Neuronal stem cell (in vitro differentiated cells): ENCODE measurements around the gene P3H4.
A peak's percentile ranks its signal among the peaks of the same experiment; 100 is the strongest.

Experiments used
- DNase-seq: peaks from one replicate; pipeline ENCODE4 v3.0.0-alpha.2; 2013; ENCODE audit warnings: low spot score
- H2AFZ ChIP-seq: one replicate; pipeline ENCODE4 v1.6.1; 2013; ENCODE audit warnings: mild to moderate bottlenecking, low read length, inconsistent platforms
- H2AK5ac ChIP-seq: 2 replicates; pipeline ENCODE4 v1.6.1; 2013; ENCODE audit warnings: low read depth, mild to moderate bottlenecking, inconsistent platforms, low read length, moderate library complexity, mixed read lengths
- H2BK120ac ChIP-seq: 2 replicates; pipeline ENCODE4 v1.6.1; 2013; ENCODE audit warnings: low read depth, mild to moderate bottlenecking, inconsistent platforms, low read length, moderate library complexity, mixed read lengths
- H2BK12ac ChIP-seq: one replicate; pipeline ENCODE4 v1.6.1; 2013; ENCODE audit warnings: low read length, inconsistent platforms
- H2BK15ac ChIP-seq: 2 replicates; pipeline ENCODE4 v1.6.1; 2013; ENCODE audit warnings: mild to moderate bottlenecking, low read length, inconsistent platforms, mixed read lengths
- H2BK5ac ChIP-seq: one replicate; pipeline ENCODE4 v1.6.1; 2013; ENCODE audit warnings: inconsistent platforms, mild to moderate bottlenecking, low read length, moderate library complexity
- H3K14ac ChIP-seq: one replicate; pipeline ENCODE4 v1.6.1; 2013; ENCODE audit warnings: low read length, inconsistent platforms
- H3K18ac ChIP-seq: 2 replicates; pipeline ENCODE4 v1.6.1; 2013; ENCODE audit warnings: low read length, inconsistent platforms
- H3K23ac ChIP-seq: 2 replicates; pipeline ENCODE4 v1.6.1; 2013; ENCODE audit warnings: low read depth, mild to moderate bottlenecking, mixed read lengths, low read length, inconsistent platforms; ENCODE audit not compliant: poor library complexity
- H3K27ac ChIP-seq: replicated peaks from 3 replicates; pipeline ENCODE4 v1.5.1; 2013; ENCODE audit warnings: low read length, inconsistent platforms
- H3K27me3 ChIP-seq, 3 experiments: 2 replicates each; pipeline ENCODE4 v1.6.1; 2013; ENCODE audit warnings: low read length in 3 of 3, mild to moderate bottlenecking in 2 of 3, inconsistent platforms in 1 of 3, low read depth in 1 of 3, mixed read lengths in 1 of 3, moderate library complexity in 1 of 3; ENCODE audit not compliant: control insufficient read depth in 3 of 3, insufficient read depth in 3 of 3
- H3K36me3 ChIP-seq, 2 donors: replicated peaks in 1 of 2; 2 replicates each; pipeline ENCODE4 v1.6.1; 2013; ENCODE audit warnings: low read length in 2 of 2; ENCODE audit not compliant: control insufficient read depth in 2 of 2, insufficient read depth in 2 of 2
- H3K4ac ChIP-seq: 2 replicates; pipeline ENCODE4 v1.6.1; 2013; ENCODE audit warnings: inconsistent platforms, mild to moderate bottlenecking, low read length, moderate library complexity
- H3K4me1 ChIP-seq, 2 donors: 1 replicate in 1 of 2; 2 replicates in 1 of 2; pipeline ENCODE4 v1.6.1; 2013; ENCODE audit warnings: low read length in 2 of 2, low read depth in 1 of 2; ENCODE audit not compliant: control insufficient read depth in 2 of 2, insufficient read depth in 1 of 2
- H3K4me2 ChIP-seq: one replicate; pipeline ENCODE4 v1.6.1; 2013; ENCODE audit warnings: mild to moderate bottlenecking, low read length, inconsistent platforms; ENCODE audit not compliant: insufficient read depth, poor library complexity, severe bottlenecking
- H3K4me3 ChIP-seq, 2 donors: 2 replicates each; pipeline ENCODE4 v1.5.1; 2013; ENCODE audit warnings: low read length in 2 of 2, mild to moderate bottlenecking in 2 of 2, inconsistent platforms in 1 of 2, moderate library complexity in 1 of 2
- H3K79me1 ChIP-seq: one replicate; pipeline ENCODE4 v1.6.1; 2013; ENCODE audit warnings: low read depth, mild to moderate bottlenecking, inconsistent platforms, low read length, moderate library complexity
- H3K9ac ChIP-seq: one replicate; pipeline ENCODE4 v1.6.1; 2013; ENCODE audit warnings: mild to moderate bottlenecking, low read depth, low read length, inconsistent platforms; ENCODE audit not compliant: poor library complexity
- H3K9me3 ChIP-seq, 2 donors: replicated peaks in 1 of 2; 2 replicates each; pipeline versions ENCODE3 to v1.6.1; 2013; ENCODE audit warnings: low read length in 2 of 2, mild to moderate bottlenecking in 2 of 2, inconsistent platforms in 1 of 2, low read depth in 1 of 2, mixed read lengths in 1 of 2, moderate library complexity in 1 of 2; ENCODE audit not compliant: control insufficient read depth in 2 of 2, insufficient read depth in 1 of 2
- H4K8ac ChIP-seq: one replicate; pipeline ENCODE4 v1.6.1; 2013; ENCODE audit warnings: low read depth, mild to moderate bottlenecking, inconsistent platforms, low read length, moderate library complexity
- H4K91ac ChIP-seq: one replicate; pipeline ENCODE4 v1.6.1; 2013; ENCODE audit warnings: low read length, low read depth, mild to moderate bottlenecking, inconsistent platforms; ENCODE audit not compliant: poor library complexity
- WGBS, 2 donors: extraction: QIAGEN DNeasy Blood & Tissue Kit; methylation state at CpG; one replicate each; pipeline ENCODE4 v1.1.7; 2013; ENCODE audit warnings: missing lambda C conversion rate in 2 of 2, mixed read lengths in 1 of 2; ENCODE audit not compliant: insufficient read length in 2 of 2, insufficient replicate concordance in 1 of 2; ENCODE audit errors: extremely low coverage in 2 of 2; 5-methylcytosine and 5-hydroxymethylcytosine counted together

The P3H4 gene

GRCh38 chr17:41796121-41796895, 15.4 kb downstream of the P3H4 start:
- H2BK120ac ChIP-seq: no peak overlapping the region
- H3K4me3 ChIP-seq: no peak overlapping the region
- no peak overlapping the region for H2AFZ ChIP-seq
- H3K18ac ChIP-seq: no peak overlapping the region
- H3K4me2 ChIP-seq: no peak overlapping the region
- H3K79me1 ChIP-seq: no peaks in the 10 kb centered on the region
- no peak overlapping the region for H3K27ac ChIP-seq
- H3K27me3 ChIP-seq: no peaks in the 10 kb centered on the region
- no peak overlapping the region for H3K4ac ChIP-seq
- no peak overlapping the region for H2BK5ac ChIP-seq
- H3K36me3 ChIP-seq: no peaks in the 10 kb centered on the region
- no CpG with 5 or more reads among the region's 10 CpGs for WGBS, 2 donors
- no peak overlapping the region for H2BK15ac ChIP-seq
- no peak overlapping the region for H2BK12ac ChIP-seq
- no peak overlapping the region for H3K14ac ChIP-seq
- no peak overlapping the region for H3K9ac ChIP-seq
- no peak overlapping the region for H4K91ac ChIP-seq
- H3K4me1 ChIP-seq: peaks cover 30 to 31% of the 10 kb centered on the region in 2 donors
- H3K23ac ChIP-seq: no peak overlapping the region
- no peak overlapping the region for H2AK5ac ChIP-seq
- DNase-seq: no peak
- no peaks in the 10 kb centered on the region for H3K9me3 ChIP-seq
- no peak overlapping the region for H4K8ac ChIP-seq

- Histone ChIP-seq H3K23ac (no peak overlapping the region), H4K91ac (no peak overlapping the region), H2AK5ac (no peak overlapping the region), H3K36me3 (no peaks in the 10 kb centered on the region), H3K27me3 (no peaks in the 10 kb centered on the region), H3K27ac (no peak overlapping the region), H3K9me3 (peaks cover 0 to 1% of the 10 kb centered on the region in 2 donors), H2BK12ac (no peak overlapping the region), H4K8ac (no peak overlapping the region), H3K4ac (no peak overlapping the region), H3K14ac (no peak overlapping the region), H3K4me3 (no peak overlapping the region), H2BK15ac (no peak overlapping the region), H2AFZ (no peak overlapping the region), H2BK5ac (no peak overlapping the region), H3K9ac (no peak overlapping the region), H3K18ac (no peak overlapping the region), H3K4me1 (peaks cover 22% of the 10 kb centered on the region in 2 donors), H2BK120ac (no peak overlapping the region), H3K4me2 (no peak overlapping the region), H3K79me1 (no peaks in the 10 kb centered on the region)
- WGBS, 2 donors: no CpG with 5 or more reads among the region's 5 CpGs
- DNase-seq: no peak
These were observed 17.2 kb downstream of the P3H4 start for GRCh38 chr17:41794540-41794975.

- Histone ChIP-seq H2BK15ac (peak overlapping the region; percentile 96), H3K79me1 (no peaks in the 10 kb centered on the region), H3K18ac (no peak overlapping the region), H3K36me3 (no peaks in the 10 kb centered on the region), H4K91ac (no peak overlapping the region), H3K9me3 (peaks cover 0 to 1% of the 10 kb centered on the region in 2 donors), H2BK120ac (peak overlapping the region; percentile 57), H3K9ac (no peak overlapping the region), H3K4me2 (no peak overlapping the region), H3K4me3 (no peak overlapping the region), H3K14ac (no peak overlapping the region), H4K8ac (no peak overlapping the region), H3K4me1 (peaks cover 22% of the 10 kb centered on the region in 2 donors), H2AFZ (peak overlapping the region; percentile 83), H3K27ac (no peak overlapping the region), H3K4ac (no peak overlapping the region), H3K27me3 (no peaks in the 10 kb centered on the region), H2BK12ac (peak overlapping the region; percentile 93), H2AK5ac (peak overlapping the region; percentile 92), H2BK5ac (no peak overlapping the region), H3K23ac (no peak overlapping the region)
- no peak for DNase-seq
- no CpG with 5 or more reads among the region's 14 CpGs for WGBS, 2 donors
These were observed 17.8 kb downstream of the P3H4 start for GRCh38 chr17:41793784-41794539.
